Hepatocyte (in vitro differentiated cells): ENCODE data around the gene ABCE1. TPM values are rescaled to one million over a fixed set of nuclear protein-coding genes. Genes with fewer than 3 reads are reported as not detected.

Source experiments
- DNase-seq: peaks from one replicate; pipeline ENCODE4 v3.0.0-alpha.2; 2016; ENCODE audit warnings: low spot score
- H2AFZ ChIP-seq: fragments of 200-600 bp; sonication (generic); 2 replicates; pipeline ENCODE4 v1.6.0; 2016; ENCODE audit warnings: antibody characterized with exemption, mild to moderate bottlenecking
- H3K27ac ChIP-seq: fragments of 200-600 bp; sonication (generic); 2 replicates; pipeline ENCODE4 v1.5.1; 2016; ENCODE audit warnings: mild to moderate bottlenecking
- H3K27me3 ChIP-seq: fragments of 200-600 bp; sonication (generic); 2 replicates; pipeline ENCODE4 v1.6.1; 2016
- H3K36me3 ChIP-seq: fragments of 200-600 bp; sonication (generic); replicated peaks from 2 replicates; pipeline ENCODE4 v1.5.1; 2016; ENCODE audit warnings: low read depth; ENCODE audit not compliant: insufficient read depth
- H3K4me1 ChIP-seq: fragments of 200-600 bp; sonication (generic); 2 replicates; pipeline ENCODE4 v1.5.1; 2016; ENCODE audit warnings: mild to moderate bottlenecking, moderate library complexity; ENCODE audit not compliant: insufficient read depth
- H3K4me2 ChIP-seq: fragments of 200-600 bp; sonication (generic); 2 replicates; pipeline ENCODE4 v1.6.0; 2016
- H3K4me3 ChIP-seq: fragments of 200-600 bp; sonication (generic); 2 replicates; pipeline ENCODE4 v1.5.1; 2016; ENCODE audit warnings: mild to moderate bottlenecking
- H3K79me2 ChIP-seq: fragments of 200-600 bp; sonication (generic); 2 replicates; pipeline ENCODE4 v1.6.0; 2017; ENCODE audit warnings: mild to moderate bottlenecking
- H3K9me2 ChIP-seq: fragments of 200-600 bp; sonication (generic); replicated peaks from 2 replicates; pipeline ENCODE4 v1.6.0; 2017; ENCODE audit warnings: mild to moderate bottlenecking; ENCODE audit not compliant: insufficient read depth
- H3K9me3 ChIP-seq: fragments of 200-600 bp; sonication (generic); 2 replicates; pipeline ENCODE4 v1.5.1; 2016; ENCODE audit warnings: low read depth, mild to moderate bottlenecking
- H4K20me1 ChIP-seq: fragments of 200-600 bp; sonication (generic); 2 replicates; pipeline ENCODE4 v1.6.0; 2016; ENCODE audit warnings: mild to moderate bottlenecking; ENCODE audit not compliant: insufficient read depth, poor library complexity, severe bottlenecking
- EZH2 ChIP-seq: fragments of 200-600 bp; sonication (generic); IDR thresholded peaks from 2 replicates; pipeline ENCODE4 v1.6.1; 2016; ENCODE audit warnings: antibody characterized with exemption, mild to moderate bottlenecking, borderline replicate concordance
- EZH2phosphoT487 ChIP-seq: fragments of 200-600 bp; sonication (generic); IDR thresholded peaks from one replicate; pipeline ENCODE4 v1.6.1; 2018; ENCODE audit warnings: antibody characterized with exemption, mild to moderate bottlenecking, low read depth, moderate library complexity; ENCODE audit not compliant: unreplicated experiment, severe bottlenecking
- WGBS: methylation state at CpG from one replicate; pipeline ENCODE4 v1.1.6; 2016; ENCODE audit warnings: low lambda C conversion rate; ENCODE audit errors: missing lambda C conversion rate; 5-methylcytosine and 5-hydroxymethylcytosine counted together
- polyA plus RNA-seq: library from polyadenylated mRNA; unstranded; fragments of >200 nt; fragmentation: Nextera tagmentation; extraction: Ambion mirVana; gene quantifications from 2 replicates; pipeline ENCODE4 v1.2.1, GENCODE V29; 2016
- total RNA-seq: library from RNA; depleted of rRNA; stranded (reverse); fragments of >200 nt; gene quantifications from 2 replicates; pipeline ENCODE4 v1.2.3, GENCODE V29; 2014
- TF ChIP-seq, protein P1 (sequence below): fragments of 200-600 bp; sonication (generic); IDR thresholded peaks from 2 replicates; pipeline ENCODE4 v1.5.1; 2016; ENCODE audit warnings: antibody characterized with exemption, mild to moderate bottlenecking; ENCODE audit not compliant: poor library complexity

ABCE1 gene
- total and polyA plus RNA-seq, 2 experiments from 2014 or later: 24.3 to 82.4 TPM

DNA sequence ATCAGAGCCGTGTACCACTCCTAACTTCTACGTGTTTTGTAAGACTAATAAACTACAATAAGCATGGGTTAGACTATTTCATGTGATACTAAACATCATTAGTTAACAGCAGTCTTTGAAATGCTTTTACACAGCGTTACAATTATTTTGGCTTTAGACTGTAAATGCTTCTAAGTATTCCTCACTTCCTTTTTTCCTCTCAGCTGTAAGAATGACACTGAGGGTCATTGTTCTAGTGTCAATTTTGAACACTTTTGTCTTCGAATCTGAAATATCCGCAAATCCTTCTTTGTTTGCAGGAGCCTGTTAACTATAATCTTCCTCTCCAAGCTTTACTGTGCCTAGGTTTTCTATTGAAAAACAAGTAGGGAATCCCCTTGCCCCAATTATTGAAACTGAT is 1.5 kb downstream of the ABCE1 start:
- Histone ChIP-seq H3K27me3 (no peaks in the 10 kb centered on the region), H3K9me2 (no peaks in the 10 kb centered on the region), H3K27ac (no peak overlapping the region), H3K9me3 (no peaks in the 10 kb centered on the region), H3K36me3 (no peaks in the 10 kb centered on the region), H4K20me1 (peaks cover 22% of the 10 kb centered on the region), H3K4me1 (peaks cover 21% of the 10 kb centered on the region), H3K79me2 (peaks cover 85% of the 10 kb centered on the region), H2AFZ (no peak overlapping the region), H3K4me2 (peak overlapping the region; percentile 92), H3K4me3 (peak overlapping the region; percentile 66)
- no peak for DNase-seq
- TF ChIP-seq EZH2: no peak
- no peak for TF ChIP-seq EZH2phosphoT487
- TF ChIP-seq, protein P1, sequence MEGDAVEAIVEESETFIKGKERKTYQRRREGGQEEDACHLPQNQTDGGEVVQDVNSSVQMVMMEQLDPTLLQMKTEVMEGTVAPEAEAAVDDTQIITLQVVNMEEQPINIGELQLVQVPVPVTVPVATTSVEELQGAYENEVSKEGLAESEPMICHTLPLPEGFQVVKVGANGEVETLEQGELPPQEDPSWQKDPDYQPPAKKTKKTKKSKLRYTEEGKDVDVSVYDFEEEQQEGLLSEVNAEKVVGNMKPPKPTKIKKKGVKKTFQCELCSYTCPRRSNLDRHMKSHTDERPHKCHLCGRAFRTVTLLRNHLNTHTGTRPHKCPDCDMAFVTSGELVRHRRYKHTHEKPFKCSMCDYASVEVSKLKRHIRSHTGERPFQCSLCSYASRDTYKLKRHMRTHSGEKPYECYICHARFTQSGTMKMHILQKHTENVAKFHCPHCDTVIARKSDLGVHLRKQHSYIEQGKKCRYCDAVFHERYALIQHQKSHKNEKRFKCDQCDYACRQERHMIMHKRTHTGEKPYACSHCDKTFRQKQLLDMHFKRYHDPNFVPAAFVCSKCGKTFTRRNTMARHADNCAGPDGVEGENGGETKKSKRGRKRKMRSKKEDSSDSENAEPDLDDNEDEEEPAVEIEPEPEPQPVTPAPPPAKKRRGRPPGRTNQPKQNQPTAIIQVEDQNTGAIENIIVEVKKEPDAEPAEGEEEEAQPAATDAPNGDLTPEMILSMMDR: no peak
- WGBS: 41% methylated on average over 5 of the region's 5 CpGs

DNA sequence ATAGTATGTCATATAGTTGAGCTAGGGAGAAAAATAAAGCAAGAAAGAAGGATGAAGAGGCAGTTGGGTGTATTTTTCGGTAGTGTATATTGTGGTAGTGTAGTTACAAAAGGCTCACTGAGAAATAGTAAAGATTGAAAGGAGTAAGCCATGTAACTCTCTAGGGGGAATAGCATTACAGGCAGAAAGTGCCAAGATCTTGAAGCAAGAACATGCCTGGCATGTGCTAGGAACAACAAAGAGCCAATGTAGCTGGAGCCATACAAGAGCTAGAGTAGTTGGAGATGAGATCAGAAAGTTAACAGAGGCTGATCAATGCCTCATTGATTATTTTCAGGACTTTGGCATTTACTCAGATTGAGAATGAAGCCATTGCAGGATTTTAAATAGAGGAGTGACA is 3.0 kb downstream of the ABCE1 start:
- peaks cover 21% of the 10 kb centered on the region for H3K4me1 ChIP-seq

DNA sequence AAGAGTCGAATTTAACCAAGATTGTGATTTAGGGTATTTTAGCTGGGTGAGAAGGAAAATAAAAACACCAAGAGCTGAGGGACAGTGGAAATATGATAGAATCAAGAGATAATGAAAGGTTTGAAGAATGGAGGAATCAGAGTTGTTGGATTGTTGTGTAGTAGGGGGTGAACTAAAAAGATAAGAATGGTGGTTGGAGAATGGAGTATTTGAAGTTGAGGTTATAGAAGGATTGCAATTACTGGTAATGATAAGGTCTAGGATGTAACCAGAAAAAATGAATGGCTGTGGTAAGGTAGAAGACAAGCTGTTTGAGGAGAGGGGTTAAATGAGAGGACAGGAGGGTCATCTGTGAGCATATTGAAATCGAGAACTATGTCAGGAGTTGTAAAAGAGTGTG is 4.5 kb downstream of the ABCE1 start:
- no peaks in the 10 kb centered on the region for H3K9me3 ChIP-seq
- H3K27me3 ChIP-seq: no peaks in the 10 kb centered on the region
- TF ChIP-seq, protein P1: no peak
- TF ChIP-seq EZH2phosphoT487 (no peak), EZH2 (no peak)
- H4K20me1 ChIP-seq: peaks cover 22% of the 10 kb centered on the region
- H3K4me2 ChIP-seq: no peak overlapping the region
- H3K79me2 ChIP-seq: peaks cover 66% of the 10 kb centered on the region
- DNase-seq: no peak
- no peak overlapping the region for H2AFZ ChIP-seq
- no peak overlapping the region for H3K27ac ChIP-seq
- WGBS: 94% methylated on average over 2 of the region's 2 CpGs
- no peak overlapping the region for H3K4me3 ChIP-seq
- H3K9me2 ChIP-seq: no peaks in the 10 kb centered on the region
- H3K4me1 ChIP-seq: peaks cover 13% of the 10 kb centered on the region
- no peaks in the 10 kb centered on the region for H3K36me3 ChIP-seq

More for the DNA sequence above, 3.0 kb downstream of the ABCE1 start:
- Histone ChIP-seq H3K4me2 (no peak overlapping the region), H3K4me3 (no peak overlapping the region), H3K9me3 (no peaks in the 10 kb centered on the region), H4K20me1 (peaks cover 22% of the 10 kb centered on the region), H3K27me3 (no peaks in the 10 kb centered on the region), H3K36me3 (no peaks in the 10 kb centered on the region), H3K9me2 (no peaks in the 10 kb centered on the region), H3K79me2 (peaks cover 80% of the 10 kb centered on the region), H3K27ac (no peak overlapping the region), H2AFZ (no peak overlapping the region)
- whole genome bisulfite sequencing: 90% methylated on average over 1 of the region's 1 CpG
- TF ChIP-seq EZH2 (no peak), EZH2phosphoT487 (no peak)
- TF ChIP-seq, protein P1: no peak
- DNase-seq: no peak

DNA sequence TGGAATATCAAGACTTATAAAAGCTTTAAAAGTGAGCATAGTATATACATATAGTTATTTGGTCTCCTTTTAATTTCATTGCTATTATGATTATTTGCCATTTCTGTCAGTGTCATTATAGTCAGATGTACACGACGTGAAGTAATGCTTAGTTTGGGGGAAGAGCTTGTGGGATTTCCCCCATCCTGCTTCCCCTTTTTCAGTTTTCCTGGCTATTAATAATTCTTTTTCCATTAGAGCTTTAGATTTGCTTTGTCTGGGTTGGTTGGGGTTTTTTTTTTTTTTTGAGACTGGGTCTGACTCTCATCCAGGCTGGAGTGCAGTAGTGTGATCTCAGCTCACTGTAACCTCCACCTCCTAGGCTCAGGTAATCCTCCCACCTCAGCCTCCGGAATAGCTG is 5.4 kb downstream of the ABCE1 start:
- TF ChIP-seq, protein P1: no peak
- TF ChIP-seq EZH2phosphoT487 (no peak), EZH2 (no peak)
- no peak for DNase-seq
- Histone ChIP-seq H4K20me1 (peaks cover 22% of the 10 kb centered on the region), H2AFZ (no peak overlapping the region), H3K36me3 (no peaks in the 10 kb centered on the region), H3K9me2 (no peaks in the 10 kb centered on the region), H3K4me3 (no peak overlapping the region), H3K27ac (no peak overlapping the region), H3K9me3 (no peaks in the 10 kb centered on the region), H3K27me3 (no peaks in the 10 kb centered on the region), H3K79me2 (peaks cover 66% of the 10 kb centered on the region), H3K4me1 (peaks cover 13% of the 10 kb centered on the region), H3K4me2 (no peak overlapping the region)
- 93% methylated on average over 3 of the region's 3 CpGs for WGBS
